Mononuclear cell (primary cell): ENCODE results near the gene TBC1D2B. TPM values are rescaled to one million over a fixed set of nuclear protein-coding genes. Genes with fewer than 3 reads are reported as not detected.
A peak's percentile ranks its signal among the peaks of the same experiment; 100 is the strongest.

Experiments used
- H3K27me3 ChIP-seq: 2 replicates; pipeline ENCODE4 v1.6.0; 2011; ENCODE audit warnings: low read length, control low read depth; ENCODE audit not compliant: insufficient read depth
- H3K4me1 ChIP-seq: 2 replicates; pipeline ENCODE4 v1.5.1; 2011; ENCODE audit warnings: mild to moderate bottlenecking, low read length, control low read depth; ENCODE audit not compliant: insufficient read depth
- H3K4me3 ChIP-seq: 2 replicates; pipeline ENCODE4 v1.5.1; 2011; ENCODE audit warnings: mild to moderate bottlenecking, low read length, moderate library complexity
- H3K9me3 ChIP-seq: 2 replicates; pipeline ENCODE4 v1.5.1; 2011; ENCODE audit warnings: low read depth, mild to moderate bottlenecking, control low read depth, low read length
- total RNA-seq: library from RNA; depleted of rRNA; stranded (reverse); fragments of >200 nt; gene quantifications from one replicate; pipeline ENCODE4 v1.2.3, GENCODE V29; 2012

The TBC1D2B gene
- 38.1 TPM for total RNA-seq

DNA sequence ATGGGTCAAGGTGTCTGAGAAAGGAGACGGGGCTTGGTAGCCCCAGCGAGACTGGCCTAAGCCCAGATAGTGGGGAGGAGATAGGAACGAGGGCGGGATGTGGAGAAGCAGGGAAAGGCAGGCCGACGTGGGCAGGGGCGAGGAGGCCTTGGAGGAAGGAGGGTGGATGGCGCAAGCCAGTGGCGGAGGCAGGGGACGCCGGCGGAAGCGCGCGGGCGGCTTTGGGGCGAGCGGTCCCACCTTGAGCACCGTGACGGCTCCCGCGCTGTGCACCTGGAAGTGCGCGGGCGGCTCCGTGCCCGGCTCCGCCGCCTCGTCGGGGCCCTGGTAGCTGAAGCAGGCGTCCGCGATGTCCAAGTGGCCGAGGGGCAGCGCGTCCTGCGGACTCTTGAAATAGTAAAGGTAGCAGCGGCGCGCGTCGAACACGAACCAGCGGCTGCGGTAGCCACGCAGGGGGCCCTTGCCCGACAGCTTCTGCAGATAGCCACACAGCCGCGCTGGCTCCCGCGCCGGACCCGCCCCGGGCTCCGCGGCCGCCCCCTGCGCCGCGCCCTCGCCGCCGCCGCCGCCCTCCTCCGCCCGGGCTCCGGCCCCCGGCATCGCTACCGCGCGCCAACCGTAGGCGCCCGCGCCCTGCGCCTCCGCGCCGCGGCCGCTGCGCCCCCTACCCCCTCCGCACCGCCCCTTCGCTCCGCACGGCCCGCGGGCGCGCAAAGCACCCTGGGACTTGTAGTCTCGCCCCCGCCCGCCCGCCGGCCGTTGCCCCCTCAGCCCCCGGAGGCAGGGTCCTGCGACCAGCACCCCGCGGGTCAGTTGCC lies at the start of gene TBC1D2B:
Gene TBC1D2B (minus strand): TSS at position 659 of the 818 bp plus-strand sequence. CDS start 59 bp downstream, at position 600.
- H3K9me3 ChIP-seq = no peaks in the 10 kb centered on the region
- peak within 1 kb of the TSS; percentile 80 for H3K4me3 ChIP-seq
- peaks cover 49% of the 10 kb centered on the region for H3K4me1 ChIP-seq
- no peaks in the 10 kb centered on the region for H3K27me3 ChIP-seq

- Histone ChIP-seq H3K4me1 (no peaks in the 10 kb centered on the region), H3K4me3 (no peak overlapping the region), H3K27me3 (no peaks in the 10 kb centered on the region), H3K9me3 (no peaks in the 10 kb centered on the region)
These were observed 47.8 kb upstream of the TBC1D2B start for GRCh38 chr15:78125267-78125666.

- no peaks in the 10 kb centered on the region for H3K9me3 ChIP-seq
- no peaks in the 10 kb centered on the region for H3K4me1 ChIP-seq
- no peak overlapping the region for H3K4me3 ChIP-seq
- no peaks in the 10 kb centered on the region for H3K27me3 ChIP-seq
These were observed 43.0 kb upstream of the TBC1D2B start for GRCh38 chr15:78120523-78120922.

- no peaks in the 10 kb centered on the region for H3K4me1 ChIP-seq
These were observed 35.0 kb upstream of the TBC1D2B start for GRCh38 chr15:78112551-78112950.

GRCh38 chr15:78111788-78112187 lies 34.3 kb upstream of the TBC1D2B start:
- Histone ChIP-seq H3K27me3 (no peaks in the 10 kb centered on the region), H3K9me3 (no peaks in the 10 kb centered on the region), H3K4me3 (no peak overlapping the region), H3K4me1 (no peaks in the 10 kb centered on the region)

More at GRCh38 chr15:78112551-78112950, 35.0 kb upstream of the TBC1D2B start:
- Histone ChIP-seq H3K9me3 (no peaks in the 10 kb centered on the region), H3K27me3 (no peaks in the 10 kb centered on the region), H3K4me3 (no peak overlapping the region)

DNA sequence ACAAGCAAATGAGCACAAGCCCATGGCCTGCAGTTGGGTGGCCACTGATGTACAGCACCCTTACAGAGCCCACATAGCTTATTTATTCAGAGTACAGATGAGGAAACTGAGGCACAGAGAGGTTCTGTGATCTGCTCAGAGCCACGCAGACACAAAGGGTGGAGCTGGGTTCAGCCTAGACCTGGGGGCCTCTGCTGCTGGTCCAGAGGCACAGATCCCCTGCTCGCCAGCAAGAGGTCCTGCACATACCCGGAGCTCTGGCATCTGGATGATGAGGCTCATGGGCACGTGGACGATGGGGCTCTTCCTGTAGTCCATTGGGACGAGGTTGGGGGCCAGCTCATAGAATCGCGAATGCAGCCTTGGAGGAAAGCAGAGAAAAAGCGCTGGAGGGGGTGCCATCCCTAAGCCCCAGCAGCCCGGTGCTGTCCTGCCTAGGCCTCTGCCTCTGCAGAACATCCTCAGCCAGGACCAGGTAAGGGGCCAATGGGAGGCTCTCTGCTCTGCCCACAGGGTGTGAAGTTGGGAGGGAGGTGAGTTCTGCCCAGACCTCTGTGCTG lies 33.5 kb upstream of the TBC1D2B start:
- Histone ChIP-seq H3K4me3 (no peak overlapping the region), H3K4me1 (peaks cover 2% of the 10 kb centered on the region), H3K9me3 (no peaks in the 10 kb centered on the region), H3K27me3 (no peaks in the 10 kb centered on the region)

- Histone ChIP-seq H3K4me3 (no peak overlapping the region), H3K4me1 (peaks cover 11% of the 10 kb centered on the region), H3K27me3 (no peaks in the 10 kb centered on the region), H3K9me3 (no peaks in the 10 kb centered on the region)
These were observed 32.6 kb upstream of the TBC1D2B start for GRCh38 chr15:78110096-78110495.

- H3K27me3 ChIP-seq = no peaks in the 10 kb centered on the region
- H3K9me3 ChIP-seq = no peaks in the 10 kb centered on the region
- H3K4me3 ChIP-seq = no peak overlapping the region
- H3K4me1 ChIP-seq = peaks cover 20% of the 10 kb centered on the region
These were observed 31.6 kb upstream of the TBC1D2B start for GRCh38 chr15:78109156-78109555.

- H3K27me3 ChIP-seq = no peaks in the 10 kb centered on the region
- no peak overlapping the region for H3K4me3 ChIP-seq
- no peaks in the 10 kb centered on the region for H3K9me3 ChIP-seq
- H3K4me1 ChIP-seq = peaks cover 27% of the 10 kb centered on the region
These were observed 31.0 kb upstream of the TBC1D2B start for GRCh38 chr15:78108300-78109084.

GRCh38 chr15:78107471-78107870 lies 30.0 kb upstream of the TBC1D2B start:
- H3K27me3 ChIP-seq = no peaks in the 10 kb centered on the region
- H3K9me3 ChIP-seq = no peaks in the 10 kb centered on the region
- H3K4me3 ChIP-seq = no peak overlapping the region
- peaks cover 37% of the 10 kb centered on the region for H3K4me1 ChIP-seq

DNA sequence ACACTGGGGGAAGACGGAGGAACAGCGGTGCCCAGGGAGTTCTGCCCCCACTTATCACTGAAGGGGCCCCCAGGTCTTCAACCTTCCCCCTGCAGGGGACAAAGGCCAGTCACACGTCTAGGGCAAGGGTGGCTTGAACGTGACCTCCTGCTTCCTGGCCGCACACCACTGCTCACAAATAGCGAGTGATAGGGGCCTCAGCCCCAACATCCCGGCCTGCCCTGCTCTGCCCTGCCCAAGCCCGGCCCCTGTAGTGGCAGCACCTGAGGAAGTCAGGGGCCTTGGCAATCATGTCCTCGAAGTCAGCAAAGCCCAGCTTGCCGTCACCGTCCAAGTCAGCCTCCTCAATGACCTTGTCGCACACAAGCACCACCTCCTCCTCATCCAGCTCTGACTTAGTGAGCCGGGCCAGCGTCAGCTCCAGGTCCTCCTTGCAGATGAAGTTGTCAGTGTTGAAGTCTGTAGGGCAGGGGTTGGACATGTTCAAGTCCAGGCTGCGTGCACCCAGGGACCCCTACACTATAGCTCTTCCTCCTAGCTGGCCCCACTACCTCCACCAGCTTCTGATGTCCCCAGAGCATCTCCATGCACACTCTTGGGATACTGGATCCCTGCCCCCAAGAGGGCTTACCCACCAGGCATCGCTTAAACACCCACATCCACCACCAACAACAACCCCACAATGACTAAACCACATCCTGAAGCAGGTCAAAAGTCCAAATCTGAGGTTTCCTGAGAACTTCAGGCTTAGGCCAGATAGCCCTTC lies 28.1 kb upstream of the TBC1D2B start:
- Histone ChIP-seq H3K4me3 (no peak overlapping the region), H3K9me3 (no peaks in the 10 kb centered on the region), H3K4me1 (peaks cover 37% of the 10 kb centered on the region), H3K27me3 (no peaks in the 10 kb centered on the region)

GRCh38 chr15:78104566-78105475 lies 27.3 kb upstream of the TBC1D2B start:
- peaks cover 37% of the 10 kb centered on the region for H3K4me1 ChIP-seq
- H3K27me3 ChIP-seq = no peaks in the 10 kb centered on the region
- H3K4me3 ChIP-seq = no peak overlapping the region
- H3K9me3 ChIP-seq = no peaks in the 10 kb centered on the region

DNA sequence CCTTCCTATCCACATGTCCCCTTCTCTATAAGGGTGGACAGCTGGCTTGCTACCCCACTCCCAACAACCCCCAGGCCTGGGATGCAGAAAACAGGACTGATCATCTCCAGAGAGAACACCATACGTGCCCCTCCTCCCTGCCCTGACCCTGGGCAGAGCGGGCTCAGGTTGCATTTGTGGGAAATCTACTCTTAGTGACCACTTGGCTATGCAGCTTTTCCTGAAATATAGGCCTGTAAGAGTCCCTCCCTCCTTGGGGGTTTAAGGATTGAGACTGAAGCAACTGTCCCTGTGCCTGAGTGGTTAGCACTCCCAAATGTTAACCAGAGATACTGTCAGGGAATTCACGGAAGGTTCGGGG lies 26.6 kb upstream of the TBC1D2B start:
- Histone ChIP-seq H3K27me3 (no peaks in the 10 kb centered on the region), H3K4me3 (no peak overlapping the region), H3K9me3 (no peaks in the 10 kb centered on the region), H3K4me1 (peaks cover 37% of the 10 kb centered on the region)
